ENCODE data around the gene FOXK2.
A peak's percentile ranks its signal among the peaks of the same experiment; 100 is the strongest.

FOXK2 gene

GRCh38 chr17:82518826-82519810 is at the start of gene FOXK2:
FOXK2 (plus strand) TSS chr17:82519732; CDS start chr17:82519889, 157 bp downstream.
- DNase-seq: peak; percentile 90 to 97

- DNase-seq: no peak
These were observed 49.5 kb upstream of the FOXK2 start for GRCh38 chr17:82470065-82470464.

DNA sequence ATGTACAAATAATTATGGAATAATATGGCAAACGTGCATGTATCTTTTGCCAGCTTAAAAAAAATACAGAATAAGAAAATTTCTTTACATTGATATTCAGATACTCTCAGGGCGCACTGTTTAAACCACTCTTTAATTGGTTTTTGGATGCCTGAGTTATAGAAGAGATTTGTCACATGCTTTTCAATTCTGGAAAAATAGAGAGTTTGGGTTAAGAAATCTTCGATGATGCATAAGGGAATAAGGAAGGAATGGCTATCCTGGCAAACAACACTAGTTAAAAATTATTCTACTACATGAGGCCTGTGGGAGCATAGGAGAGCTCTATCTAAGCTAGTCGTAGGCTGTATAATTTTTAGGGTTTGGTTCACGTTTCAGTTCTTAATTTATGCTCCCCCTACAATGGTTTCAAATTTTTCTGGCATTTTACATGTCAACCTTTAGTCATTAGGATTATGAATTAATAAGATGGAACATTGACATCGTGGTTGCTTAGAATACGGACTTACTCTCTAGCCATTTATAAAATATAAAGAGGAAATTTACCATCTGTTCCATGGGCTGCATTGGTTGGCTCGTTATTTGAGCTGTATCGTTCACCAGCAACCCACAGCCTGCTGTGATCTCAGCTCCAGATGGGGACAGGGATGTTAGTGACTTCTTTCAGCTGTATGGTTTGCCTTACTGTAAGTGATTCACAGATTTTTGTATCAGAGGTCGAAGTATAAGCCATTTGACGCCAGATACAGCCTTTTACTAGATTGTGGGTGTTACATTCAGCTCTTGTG is 45.1 kb upstream of the FOXK2 start:
- no peak for DNase-seq

GRCh38 chr17:82475458-82475857 is 44.1 kb upstream of the FOXK2 start:
- no peak for DNase-seq

- no peak for DNase-seq
These were observed 41.6 kb upstream of the FOXK2 start for GRCh38 chr17:82477934-82478333.

DNA sequence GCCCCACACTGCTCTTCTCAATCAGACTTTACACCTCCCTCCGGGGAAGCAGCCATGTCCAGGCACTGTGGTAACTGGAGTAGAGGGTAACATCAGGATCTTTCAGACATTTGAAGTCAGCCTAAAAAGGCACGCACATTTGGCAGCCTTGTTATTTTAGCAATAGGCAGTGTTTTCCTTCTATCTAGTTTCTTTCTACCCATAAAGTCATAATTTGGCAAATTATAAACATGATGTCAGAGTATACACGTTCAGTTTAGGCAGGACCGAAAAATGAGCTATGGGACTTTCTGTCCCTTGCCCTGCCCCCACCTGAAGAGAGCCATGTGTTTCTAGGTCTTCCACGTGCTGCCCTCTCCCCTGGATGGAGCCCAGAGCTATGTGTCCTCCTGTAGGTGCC is 39.9 kb upstream of the FOXK2 start:
- DNase-seq: no peak

GRCh38 chr17:82480318-82480717 is 39.2 kb upstream of the FOXK2 start:
- no peak for DNase-seq

GRCh38 chr17:82483204-82483660 is 36.3 kb upstream of the FOXK2 start:
- no peak for DNase-seq

DNA sequence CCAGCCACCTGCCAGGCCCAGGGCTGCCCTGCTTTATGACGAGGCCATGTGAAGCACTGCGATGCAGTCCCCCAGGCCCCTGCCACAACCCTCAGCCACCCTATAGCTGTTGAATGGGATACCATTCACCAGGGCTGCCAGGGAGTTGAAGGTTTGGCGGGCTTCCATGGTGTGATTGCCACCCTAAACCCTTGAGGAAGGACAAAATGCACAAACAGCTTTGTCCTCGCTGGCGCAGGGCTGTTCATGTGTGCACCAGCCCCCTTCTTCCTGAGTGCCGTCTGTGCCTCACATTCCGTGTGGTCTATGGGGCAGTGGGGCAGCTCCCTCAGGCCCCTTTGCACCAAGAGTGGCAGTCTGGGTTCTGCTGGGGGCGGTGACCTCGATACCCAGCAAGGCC is 35.7 kb upstream of the FOXK2 start:
- no peak for DNase-seq

- DNase-seq: no peak
These were observed 33.1 kb upstream of the FOXK2 start for GRCh38 chr17:82486231-82487094.

DNA sequence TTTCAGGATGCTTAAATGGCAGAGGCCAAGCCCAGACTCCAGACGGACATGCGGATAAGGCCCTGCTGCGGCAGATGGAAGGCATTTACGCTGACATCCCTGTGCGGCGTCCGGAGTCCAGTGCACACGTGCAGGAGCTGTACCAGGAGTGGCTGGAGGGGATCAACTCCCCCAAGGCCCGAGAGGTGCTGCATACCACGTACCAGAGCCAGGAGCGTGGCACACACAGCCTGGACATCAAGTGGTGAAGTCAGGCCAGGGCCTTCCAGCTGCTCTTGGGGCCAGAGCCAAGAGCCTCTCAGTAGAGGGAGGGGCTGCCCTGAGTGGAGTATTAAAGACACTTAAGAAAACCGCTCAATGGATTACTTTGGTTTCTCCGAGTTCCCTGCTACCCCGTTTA is 31.6 kb upstream of the FOXK2 start:
- no peak for DNase-seq

DNA sequence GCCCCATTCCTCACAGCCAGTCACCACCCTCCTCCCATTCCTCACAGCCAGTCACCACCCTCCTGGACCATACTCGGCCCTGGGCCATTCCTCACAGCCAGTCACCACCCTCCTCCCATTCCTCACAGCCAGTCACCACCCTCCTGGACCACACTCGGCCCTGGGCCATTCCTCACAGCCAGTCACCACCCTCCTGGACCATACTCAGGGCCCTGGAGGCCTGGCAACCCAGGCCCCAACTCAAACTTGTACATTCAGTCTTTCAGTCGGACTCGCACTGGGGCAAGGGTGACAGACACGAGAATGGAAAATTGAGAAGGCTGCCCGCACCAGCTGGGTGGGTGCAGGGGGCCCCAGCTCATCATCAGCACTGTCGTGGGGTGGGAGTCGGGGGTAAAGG is 30.4 kb upstream of the FOXK2 start:
- no peak for DNase-seq

DNA sequence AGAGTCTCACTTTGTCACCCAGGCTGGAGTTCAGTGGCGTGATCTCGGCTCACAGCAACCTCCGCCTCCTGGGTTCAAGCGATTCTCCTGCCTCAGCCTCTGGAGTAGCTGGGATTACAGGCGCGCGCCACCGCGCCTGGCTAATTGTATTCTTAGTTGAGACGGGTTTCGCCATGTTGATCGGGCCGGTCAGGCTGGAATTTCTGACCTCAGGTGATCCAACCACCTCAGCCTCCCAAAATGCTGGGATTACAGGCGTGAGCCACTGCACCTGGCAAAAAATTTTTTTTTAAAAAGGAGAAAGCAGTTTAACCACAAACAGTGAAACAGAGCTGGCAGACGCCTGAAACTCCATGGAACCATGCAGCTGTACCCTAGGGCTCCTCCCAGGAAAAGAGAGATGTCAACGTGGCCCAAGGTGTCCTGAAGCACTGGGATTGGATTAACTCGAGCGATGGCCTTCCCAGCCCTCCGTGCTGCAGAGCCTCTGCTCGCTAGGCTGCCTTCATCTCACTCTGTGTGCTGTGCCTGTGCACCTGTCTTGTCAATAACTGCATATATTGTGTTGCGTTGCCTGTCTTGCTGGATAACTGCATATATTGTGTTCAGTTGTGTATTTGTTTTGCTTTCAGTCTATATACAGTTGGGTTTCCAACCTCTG is 29.6 kb upstream of the FOXK2 start:
- DNase-seq: no peak

- DNase-seq: no peak
These were observed 28.9 kb upstream of the FOXK2 start for GRCh38 chr17:82490512-82491195.

DNA sequence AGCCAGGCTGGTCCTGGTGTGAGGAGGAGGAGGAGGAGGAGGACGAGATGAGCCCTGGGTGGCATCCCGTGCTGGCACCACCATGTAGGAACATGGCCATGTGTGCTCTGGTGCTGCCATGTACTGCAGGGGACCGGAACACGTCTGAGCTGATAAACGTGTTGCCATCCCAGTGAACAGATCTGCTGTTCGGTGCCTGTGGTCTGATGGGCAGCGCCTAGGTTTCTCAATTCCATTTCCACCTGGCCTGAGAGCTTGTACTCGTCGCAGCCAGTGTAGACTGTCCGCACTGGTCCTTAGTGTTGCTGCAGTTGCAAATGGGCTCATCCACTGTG is 28.4 kb upstream of the FOXK2 start:
- no peak for DNase-seq

GRCh38 chr17:82491533-82491932 is 28.0 kb upstream of the FOXK2 start:
- no peak for DNase-seq

GRCh38 chr17:82492643-82493225 is 26.8 kb upstream of the FOXK2 start:
- DNase-seq: no peak

DNA sequence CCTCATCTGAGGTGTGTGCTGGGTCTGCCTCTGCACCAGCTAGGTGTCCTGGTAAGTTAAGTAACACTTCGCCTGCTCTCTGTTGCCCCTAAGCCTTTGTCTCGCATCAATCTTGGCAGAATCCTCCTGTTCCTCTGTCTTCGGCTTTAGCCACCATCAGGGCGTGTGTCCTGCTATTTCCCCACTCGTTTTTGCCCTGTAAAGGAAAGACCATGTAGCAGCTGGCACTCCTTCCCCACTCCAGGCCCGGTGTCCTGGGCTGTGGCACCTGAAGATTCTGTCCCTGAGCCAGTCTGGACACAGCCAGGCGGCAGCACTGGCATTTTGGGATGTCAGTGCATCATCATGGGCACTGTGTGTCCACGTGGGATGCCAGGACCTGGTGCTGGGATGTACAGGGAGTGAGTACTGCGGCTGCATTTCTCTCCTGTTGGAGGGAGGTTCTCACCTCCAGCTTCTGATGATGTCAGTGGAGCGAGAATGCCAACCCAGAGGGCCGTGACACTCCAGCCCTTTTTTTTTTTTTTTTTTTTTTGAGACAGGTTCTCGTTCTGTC is 26.2 kb upstream of the FOXK2 start:
- no peak for DNase-seq

GRCh38 chr17:82494236-82495055 is 25.1 kb upstream of the FOXK2 start:
- DNase-seq: peak; percentile 86 to 93
